ENCODE measurements around the gene AMDHD2.
"Not testable (repeated sequence)": the region's sequence is repeated elsewhere in the genome, so short reads cannot be mapped to it uniquely, and the experiment has no call there.

AMDHD2 gene

GRCh38 chr16:2520097-2520783 lies at the start of gene AMDHD2:
Gene AMDHD2 (plus strand): TSS chr16:2520371. CDS start chr16:2520459, 88 bp downstream.
- peak; percentile 39 to 58 for DNase-seq

GRCh38 chr16:2470603-2471015 lies 49.6 kb upstream of the AMDHD2 start:
- no peak for DNase-seq

- no peak for DNase-seq
Observed at GRCh38 chr16:2471016-2471652, 49.0 kb upstream of the AMDHD2 start, which contains the start of gene NTN3. Gene NTN3 (plus strand): TSS chr16:2471297. CDS start chr16:2471702, 405 bp downstream.

GRCh38 chr16:2471653-2472487 lies 48.3 kb upstream of the AMDHD2 start:
- DNase-seq: no peak

GRCh38 chr16:2472488-2472864 lies 47.7 kb upstream of the AMDHD2 start:
- no peak for DNase-seq

- DNase-seq: no peak
Observed at GRCh38 chr16:2472885-2473445, 47.2 kb upstream of the AMDHD2 start.

GRCh38 chr16:2473446-2473926 lies 46.7 kb upstream of the AMDHD2 start:
- no peak for DNase-seq

GRCh38 chr16:2473999-2474876 lies 45.9 kb upstream of the AMDHD2 start:
- peak; percentile 17 to 23 for DNase-seq

GRCh38 chr16:2474877-2475412 lies 45.2 kb upstream of the AMDHD2 start, which contains the start of gene TBC1D24:
Gene TBC1D24 (plus strand): TSS chr16:2475127. CDS start chr16:2496149, 21,022 bp downstream.
- DNase-seq: peak in 1 of 2 experiments; percentile 48

GRCh38 chr16:2475413-2476344 lies 44.5 kb upstream of the AMDHD2 start:
- DNase-seq: no peak

GRCh38 chr16:2476345-2476720 lies 43.8 kb upstream of the AMDHD2 start:
- no peak for DNase-seq

- DNase-seq: no peak
Observed at GRCh38 chr16:2476741-2477140, 43.4 kb upstream of the AMDHD2 start.

GRCh38 chr16:2477327-2477726 lies 42.8 kb upstream of the AMDHD2 start:
- DNase-seq: no peak

- DNase-seq: no peak
Observed at GRCh38 chr16:2478279-2478678, 41.9 kb upstream of the AMDHD2 start.

- not testable (repeated sequence) for DNase-seq
Observed at GRCh38 chr16:2479996-2480395, 40.2 kb upstream of the AMDHD2 start.

GRCh38 chr16:2480948-2481347 lies 39.2 kb upstream of the AMDHD2 start:
- DNase-seq: no peak

- no peak for DNase-seq
Observed at GRCh38 chr16:2481676-2482075, 38.5 kb upstream of the AMDHD2 start.

GRCh38 chr16:2482249-2482648 lies 37.9 kb upstream of the AMDHD2 start:
- DNase-seq: no peak

- DNase-seq: no peak
Observed at GRCh38 chr16:2482708-2483534, 37.2 kb upstream of the AMDHD2 start.

Data from SW 1271 (cell line).